ENCODE measurements around the gene HARBI1. TPM values are rescaled to one million over a fixed set of nuclear protein-coding genes. Genes with fewer than 3 reads are reported as not detected.
A peak's percentile ranks its signal among the peaks of the same experiment; 100 is the strongest.

Gene HARBI1
- total and polyA plus RNA-seq, 9 of the 15 experiments (the other 6 are each of a cell fraction or from before 2014, with no cell fraction given) = 3.5 to 8.4 (median 5.5) TPM

DNA sequence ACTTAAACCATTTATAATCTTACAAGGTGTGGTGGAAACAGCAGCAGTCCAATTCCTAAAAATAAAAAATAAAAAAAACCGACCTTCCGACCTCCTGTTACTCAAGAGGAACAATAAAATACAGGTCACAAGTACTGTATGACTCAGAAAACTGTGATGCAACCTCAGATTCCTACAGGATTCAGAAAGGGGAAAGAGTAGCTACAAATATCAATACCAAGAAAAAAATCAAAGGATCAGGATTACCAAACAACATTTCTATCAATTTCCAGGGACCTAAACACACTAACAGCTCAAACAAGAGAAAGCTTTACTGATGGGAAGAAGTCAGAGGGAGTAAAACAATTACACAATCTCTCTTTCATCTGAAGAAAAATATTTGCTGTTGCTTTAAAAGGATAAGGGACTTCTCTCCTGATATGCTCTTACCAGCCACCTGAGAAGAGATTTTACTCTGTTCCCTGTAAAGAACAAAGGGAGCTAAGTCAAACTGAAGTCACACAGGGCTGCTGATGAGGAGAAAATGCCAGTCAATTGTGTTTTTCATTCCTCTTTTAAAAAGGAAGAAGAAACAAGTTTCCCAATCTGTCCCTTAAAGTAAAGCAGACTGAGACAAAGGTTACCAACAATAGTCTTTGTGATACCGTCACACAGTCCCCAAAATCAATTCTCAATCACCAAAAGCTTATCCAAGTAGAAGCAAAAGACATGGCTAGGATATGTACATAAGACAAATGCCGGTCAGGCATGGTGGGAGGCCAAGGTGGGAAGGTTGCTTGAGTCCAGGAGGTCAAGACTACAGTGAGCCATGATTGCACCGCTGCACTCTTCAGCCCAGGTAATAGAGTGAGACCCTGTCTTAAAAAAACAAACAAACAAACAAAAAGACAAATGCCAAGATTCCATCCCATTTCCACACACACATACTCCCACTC lies 62.5 kb downstream of the HARBI1 start (continued):
- TF ChIP-seq GTF2A2 (tag; IDR thresholded peaks at IDR 0.05) = no peak
- peak in 1 of 2 experiments; percentile 55 for TF ChIP-seq FOXK2 (conservative IDR thresholded peaks at IDR 0.05 in 1 of 2, IDR thresholded peaks at IDR 0.05 in 1 of 2; ENCODE audit: low read depth in 2 of 2)
- TF ChIP-seq, protein P1, sequence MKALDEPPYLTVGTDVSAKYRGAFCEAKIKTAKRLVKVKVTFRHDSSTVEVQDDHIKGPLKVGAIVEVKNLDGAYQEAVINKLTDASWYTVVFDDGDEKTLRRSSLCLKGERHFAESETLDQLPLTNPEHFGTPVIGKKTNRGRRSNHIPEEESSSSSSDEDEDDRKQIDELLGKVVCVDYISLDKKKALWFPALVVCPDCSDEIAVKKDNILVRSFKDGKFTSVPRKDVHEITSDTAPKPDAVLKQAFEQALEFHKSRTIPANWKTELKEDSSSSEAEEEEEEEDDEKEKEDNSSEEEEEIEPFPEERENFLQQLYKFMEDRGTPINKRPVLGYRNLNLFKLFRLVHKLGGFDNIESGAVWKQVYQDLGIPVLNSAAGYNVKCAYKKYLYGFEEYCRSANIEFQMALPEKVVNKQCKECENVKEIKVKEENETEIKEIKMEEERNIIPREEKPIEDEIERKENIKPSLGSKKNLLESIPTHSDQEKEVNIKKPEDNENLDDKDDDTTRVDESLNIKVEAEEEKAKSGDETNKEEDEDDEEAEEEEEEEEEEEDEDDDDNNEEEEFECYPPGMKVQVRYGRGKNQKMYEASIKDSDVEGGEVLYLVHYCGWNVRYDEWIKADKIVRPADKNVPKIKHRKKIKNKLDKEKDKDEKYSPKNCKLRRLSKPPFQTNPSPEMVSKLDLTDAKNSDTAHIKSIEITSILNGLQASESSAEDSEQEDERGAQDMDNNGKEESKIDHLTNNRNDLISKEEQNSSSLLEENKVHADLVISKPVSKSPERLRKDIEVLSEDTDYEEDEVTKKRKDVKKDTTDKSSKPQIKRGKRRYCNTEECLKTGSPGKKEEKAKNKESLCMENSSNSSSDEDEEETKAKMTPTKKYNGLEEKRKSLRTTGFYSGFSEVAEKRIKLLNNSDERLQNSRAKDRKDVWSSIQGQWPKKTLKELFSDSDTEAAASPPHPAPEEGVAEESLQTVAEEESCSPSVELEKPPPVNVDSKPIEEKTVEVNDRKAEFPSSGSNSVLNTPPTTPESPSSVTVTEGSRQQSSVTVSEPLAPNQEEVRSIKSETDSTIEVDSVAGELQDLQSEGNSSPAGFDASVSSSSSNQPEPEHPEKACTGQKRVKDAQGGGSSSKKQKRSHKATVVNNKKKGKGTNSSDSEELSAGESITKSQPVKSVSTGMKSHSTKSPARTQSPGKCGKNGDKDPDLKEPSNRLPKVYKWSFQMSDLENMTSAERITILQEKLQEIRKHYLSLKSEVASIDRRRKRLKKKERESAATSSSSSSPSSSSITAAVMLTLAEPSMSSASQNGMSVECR (CRISPR knock-in tag; IDR thresholded peaks at IDR 0.05) = no peak
- TF ChIP-seq RB1 (IDR thresholded peaks at IDR 0.05; ENCODE audit: low read depth) = no peak
- no peak for TF ChIP-seq ZBTB49 (CRISPR knock-in tag; IDR thresholded peaks at IDR 0.05; ENCODE audit: borderline replicate concordance)
- TF ChIP-seq ZNF449 (CRISPR knock-in tag; IDR thresholded peaks at IDR 0.05) = no peak
- no peak for TF ChIP-seq HNRNPH1 (optimal IDR thresholded peaks at IDR 0.05; ENCODE audit: low read depth, low read length)
- TF ChIP-seq ZNF384 (IDR thresholded peaks at IDR 0.05; ENCODE audit: low read depth, low read length) = peak; percentile 83
- TF ChIP-seq, protein P2, sequence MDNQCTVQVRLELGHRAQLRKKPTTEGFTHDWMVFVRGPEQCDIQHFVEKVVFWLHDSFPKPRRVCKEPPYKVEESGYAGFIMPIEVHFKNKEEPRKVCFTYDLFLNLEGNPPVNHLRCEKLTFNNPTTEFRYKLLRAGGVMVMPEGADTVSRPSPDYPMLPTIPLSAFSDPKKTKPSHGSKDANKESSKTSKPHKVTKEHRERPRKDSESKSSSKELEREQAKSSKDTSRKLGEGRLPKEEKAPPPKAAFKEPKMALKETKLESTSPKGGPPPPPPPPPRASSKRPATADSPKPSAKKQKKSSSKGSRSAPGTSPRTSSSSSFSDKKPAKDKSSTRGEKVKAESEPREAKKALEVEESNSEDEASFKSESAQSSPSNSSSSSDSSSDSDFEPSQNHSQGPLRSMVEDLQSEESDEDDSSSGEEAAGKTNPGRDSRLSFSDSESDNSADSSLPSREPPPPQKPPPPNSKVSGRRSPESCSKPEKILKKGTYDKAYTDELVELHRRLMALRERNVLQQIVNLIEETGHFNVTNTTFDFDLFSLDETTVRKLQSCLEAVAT (IDR thresholded peaks at IDR 0.05) = 0 out of 4 replicates have a peak, but pooled peaks of 1 of the 2 experiments have one; percentile 42
- TF ChIP-seq DIDO1 (tag; IDR thresholded peaks at IDR 0.05; ENCODE audit: low read depth) = no peak
- TF ChIP-seq ZBTB7A (IDR thresholded peaks at IDR 0.05; ENCODE audit: borderline replicate concordance, control insufficient read depth, low read depth, low read length) = no peak
- TF ChIP-seq, protein P3, sequence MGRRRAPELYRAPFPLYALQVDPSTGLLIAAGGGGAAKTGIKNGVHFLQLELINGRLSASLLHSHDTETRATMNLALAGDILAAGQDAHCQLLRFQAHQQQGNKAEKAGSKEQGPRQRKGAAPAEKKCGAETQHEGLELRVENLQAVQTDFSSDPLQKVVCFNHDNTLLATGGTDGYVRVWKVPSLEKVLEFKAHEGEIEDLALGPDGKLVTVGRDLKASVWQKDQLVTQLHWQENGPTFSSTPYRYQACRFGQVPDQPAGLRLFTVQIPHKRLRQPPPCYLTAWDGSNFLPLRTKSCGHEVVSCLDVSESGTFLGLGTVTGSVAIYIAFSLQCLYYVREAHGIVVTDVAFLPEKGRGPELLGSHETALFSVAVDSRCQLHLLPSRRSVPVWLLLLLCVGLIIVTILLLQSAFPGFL (CRISPR knock-in tag; IDR thresholded peaks at IDR 0.05) = no peak
- TF ChIP-seq HNRNPLL (IDR thresholded peaks at IDR 0.05; ENCODE audit: low read depth, low read length, poor library complexity, severe bottlenecking) = no peak

Measured in K562 (cell line).